HL-60 (cell line): ENCODE results near the gene MYO10.

Experiments
- CTCF ChIP-seq: IDR thresholded peaks from one replicate; pipeline ENCODE4 v1.5.1; 2011; ENCODE audit warnings: low read length, control low read depth, inconsistent platforms; ENCODE audit not compliant: insufficient read depth
- GABPA ChIP-seq: IDR thresholded peaks from 2 replicates; pipeline ENCODE4 v1.6.1; 2012; ENCODE audit warnings: low read depth
- POLR2AphosphoS5 ChIP-seq: IDR thresholded peaks from 2 replicates; pipeline ENCODE4 v1.6.1; 2012; ENCODE audit warnings: low read depth
- SPI1 ChIP-seq: IDR thresholded peaks from 2 replicates; pipeline ENCODE4 v1.6.1; 2012; ENCODE audit warnings: low read depth, mild to moderate bottlenecking, borderline replicate concordance

- TF ChIP-seq SPI1 (no peak), CTCF (no peak), POLR2AphosphoS5 (no peak), GABPA (no peak)
Observed at GRCh38 chr5:16700081-16700480, 236.0 kb downstream of the MYO10 start.
